Forelimb muscle (tissue), 1 donor: ENCODE measurements around the gene SH3GL1. TPM values are rescaled to one million over a fixed set of nuclear protein-coding genes. Genes with fewer than 3 reads are reported as not detected.

Source experiments
- DNase-seq: peaks from one replicate; pipeline ENCODE4 v3.0.0-alpha.2; 2013; ENCODE audit warnings: low read depth
- polyA plus RNA-seq: library from polyadenylated mRNA; unstranded; fragments of 120-200 nt; gene quantifications from one replicate; pipeline ENCODE4 v1.2.1, GENCODE V29; 2013; ENCODE audit not compliant: insufficient read length

The SH3GL1 gene
- polyA plus RNA-seq, 1 donor, result 57.7 TPM

DNA sequence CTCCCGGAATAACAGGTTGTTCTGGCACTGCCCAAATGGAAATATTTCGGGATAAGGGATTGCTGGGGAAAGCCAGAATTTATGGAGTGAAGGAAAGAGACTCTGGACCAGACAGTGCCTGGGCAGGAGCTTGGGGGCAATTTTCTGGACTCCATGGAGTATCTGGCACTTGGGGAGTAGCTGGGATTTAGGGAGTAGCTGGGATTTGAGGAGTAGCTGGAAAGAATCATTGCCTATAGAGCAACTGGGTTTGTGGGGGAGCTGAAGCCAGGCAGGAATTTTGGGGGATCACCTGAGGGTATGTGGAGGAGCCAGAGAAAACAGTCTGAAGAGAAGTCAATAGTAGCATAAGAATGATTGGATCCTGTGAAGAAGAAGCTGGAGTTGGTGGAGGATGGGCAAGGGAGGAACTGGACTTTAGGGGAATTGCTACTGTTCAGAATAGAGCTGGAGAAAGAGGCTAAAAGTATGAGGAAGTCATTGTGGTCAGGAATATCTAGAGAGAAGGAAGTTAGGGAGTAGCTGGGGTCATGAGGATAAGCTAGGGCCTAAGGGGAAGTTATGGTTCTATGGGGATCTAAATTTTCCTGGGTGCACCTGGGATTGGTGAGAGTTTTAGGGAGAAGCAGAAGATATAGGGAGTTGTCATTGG, 81.2 kb downstream of the SH3GL1 start:
- no peak for DNase-seq

DNA sequence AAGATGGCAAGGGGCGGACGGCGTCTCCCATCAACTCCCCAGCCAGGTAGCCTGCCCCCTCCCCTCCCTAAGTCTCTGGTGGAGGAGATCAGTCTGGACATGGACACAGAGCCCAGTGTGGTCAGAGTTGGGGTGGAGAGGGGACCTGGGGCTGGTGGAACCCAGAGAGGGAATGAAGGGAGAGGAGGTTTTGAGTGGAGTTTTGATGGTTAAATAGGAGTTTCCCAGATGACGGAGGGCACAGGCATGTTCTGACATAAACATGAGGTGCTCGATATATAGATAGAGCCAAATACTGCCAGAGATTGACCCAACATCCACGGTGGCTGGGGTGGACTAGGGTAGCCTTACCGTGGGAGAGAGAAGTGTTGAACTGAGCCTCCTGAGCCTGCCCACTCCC, 81.9 kb downstream of the SH3GL1 start:
- DNase-seq, result no peak

DNA sequence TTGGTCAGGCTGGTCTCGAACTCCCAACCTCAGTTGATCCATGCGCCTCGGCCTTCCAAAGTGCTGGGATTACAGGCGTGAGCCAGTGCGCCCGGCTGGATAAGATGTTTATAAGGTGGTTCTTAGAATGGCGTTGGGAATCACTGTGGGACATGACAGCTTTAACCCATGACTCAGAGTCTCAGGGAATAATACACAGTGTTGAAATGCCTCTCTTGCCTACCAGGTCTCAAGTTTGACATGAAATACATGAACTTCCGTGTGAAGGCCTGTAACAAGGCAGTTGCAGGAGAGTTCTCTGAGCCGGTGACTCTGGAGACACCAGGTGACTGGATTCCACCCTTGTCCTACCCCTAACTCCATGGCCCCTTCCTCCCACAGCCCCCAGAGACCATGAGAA, 83.4 kb downstream of the SH3GL1 start:
- no peak for DNase-seq

DNA sequence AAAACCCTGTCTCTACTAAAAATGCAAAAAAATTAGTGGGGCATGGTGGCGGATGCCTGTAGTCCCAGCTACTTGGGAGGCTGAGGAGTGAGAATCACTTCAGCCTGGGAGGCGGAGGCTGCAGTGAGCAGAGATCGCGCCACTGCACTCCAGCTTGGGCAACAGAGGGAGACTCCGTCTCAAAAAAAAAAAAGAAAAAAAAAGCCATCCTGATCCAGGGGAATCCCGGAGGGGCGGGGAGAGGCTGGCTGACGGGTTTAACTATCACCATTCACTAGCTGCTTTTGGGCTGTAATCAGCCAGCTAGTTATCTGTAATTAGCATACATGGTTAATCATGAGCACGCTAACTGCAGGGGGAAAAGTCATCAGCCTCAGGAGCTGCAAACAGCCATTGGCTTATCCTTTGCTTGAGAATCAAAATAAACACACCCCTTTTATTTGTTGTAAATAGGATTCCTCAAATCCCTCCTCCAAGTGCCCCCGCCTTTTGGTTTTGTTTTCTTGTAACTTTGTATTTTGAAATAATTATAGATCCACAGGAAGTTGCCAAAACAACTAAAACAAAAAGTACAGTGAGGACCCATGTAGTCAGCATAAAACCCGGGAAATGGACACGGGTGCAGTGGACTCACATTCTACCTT, 86.4 kb downstream of the SH3GL1 start:
- no peak for DNase-seq

Other genes with a start within 250 kb of the SH3GL1 start
- not detected for gene CREB3L3, start 246.9 kb downstream of the SH3GL1 start, polyA plus RNA-seq
- 11.2 TPM for gene SIRT6, start 218.0 kb downstream of the SH3GL1 start, polyA plus RNA-seq
- 2.9 TPM for gene ANKRD24, start 217.9 kb downstream of the SH3GL1 start, polyA plus RNA-seq
- gene EBI3, start 171.0 kb downstream of the SH3GL1 start, polyA plus RNA-seq, result 0.38 TPM
- 12.9 TPM for gene YJU2, start 153.5 kb downstream of the SH3GL1 start, polyA plus RNA-seq
- gene SHD, start 121.3 kb downstream of the SH3GL1 start, polyA plus RNA-seq, result 117 TPM
- gene TMIGD2, start 98.2 kb downstream of the SH3GL1 start, polyA plus RNA-seq, result 0.46 TPM
- 2.4 TPM for gene FSD1, start 95.9 kb downstream of the SH3GL1 start, polyA plus RNA-seq
- 4.9 TPM for gene STAP2, start 61.7 kb downstream of the SH3GL1 start, polyA plus RNA-seq
- 15.9 TPM for gene MPND, start 57.0 kb downstream of the SH3GL1 start, polyA plus RNA-seq
- gene CHAF1A, start 2.1 kb upstream of the SH3GL1 start, polyA plus RNA-seq, result 11.1 TPM
- 106 TPM for gene UBXN6, start 57.2 kb upstream of the SH3GL1 start, polyA plus RNA-seq
- 70.0 TPM for gene HDGFL2, start 71.8 kb upstream of the SH3GL1 start, polyA plus RNA-seq
- gene PLIN4, start 117.9 kb upstream of the SH3GL1 start, polyA plus RNA-seq, result 12.8 TPM
- gene PLIN5, start 134.7 kb upstream of the SH3GL1 start, polyA plus RNA-seq, result 2.9 TPM
- gene LRG1, start 139.5 kb upstream of the SH3GL1 start, polyA plus RNA-seq, result 0.49 TPM
- gene SEMA6B, start 159.1 kb upstream of the SH3GL1 start, polyA plus RNA-seq, result 44.3 TPM
- gene TNFAIP8L1, start 239.0 kb upstream of the SH3GL1 start, polyA plus RNA-seq, result 9.5 TPM